Stimulated activated CD8-positive, alpha-beta memory T cell treated with anti-CD3 and anti-CD28 coated beads, Interleukin-12 subunit alpha, Interleukin-12 subunit beta, amount 100 ng/mL, for 1 hour (primary cell): ENCODE data around the gene PCSK5.

Experiments used
- DNase-seq: peaks from one replicate; pipeline ENCODE4 v3.0.0-alpha.2; 2020; ENCODE audit warnings: low read depth

Gene PCSK5

DNA sequence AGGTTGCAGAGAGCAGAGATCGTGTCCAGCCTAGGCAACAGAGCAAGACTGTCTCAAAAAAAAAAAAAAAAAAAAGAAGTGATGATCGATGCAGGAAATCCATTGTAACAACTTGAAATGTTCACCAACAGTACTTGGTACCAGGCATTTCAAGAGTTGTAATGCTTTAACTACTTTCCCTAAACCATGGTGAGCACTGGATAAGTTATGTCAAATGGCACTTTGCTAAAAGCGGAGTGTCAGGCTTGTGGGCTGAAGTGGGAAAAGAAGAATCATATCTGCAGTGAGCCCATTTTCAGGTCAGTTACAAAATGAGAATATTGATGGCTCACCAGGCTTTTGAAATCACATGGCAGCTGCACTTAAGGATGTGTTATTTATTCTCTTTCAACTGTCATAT lies 301.5 kb downstream of the PCSK5 start:
- DNase-seq = no peak

DNA sequence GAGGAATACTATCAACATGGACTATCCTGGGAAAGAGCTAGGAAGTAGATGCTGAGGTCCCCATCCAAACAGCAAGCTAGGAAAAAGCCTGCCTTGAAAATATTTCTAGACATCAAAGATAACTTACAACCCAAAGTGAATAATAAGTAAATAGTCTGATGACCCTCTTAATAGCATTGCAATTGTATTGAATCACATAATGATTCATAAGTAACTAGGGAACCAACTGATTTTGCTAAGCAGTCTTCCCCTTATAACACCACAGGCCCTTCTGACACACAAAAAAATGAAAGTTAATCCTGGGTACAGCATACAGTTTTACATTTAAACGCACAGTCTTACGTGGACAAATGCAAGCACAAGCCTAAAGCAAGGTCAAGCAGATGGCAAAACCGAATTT lies 304.4 kb downstream of the PCSK5 start:
- DNase-seq = no peak

DNA sequence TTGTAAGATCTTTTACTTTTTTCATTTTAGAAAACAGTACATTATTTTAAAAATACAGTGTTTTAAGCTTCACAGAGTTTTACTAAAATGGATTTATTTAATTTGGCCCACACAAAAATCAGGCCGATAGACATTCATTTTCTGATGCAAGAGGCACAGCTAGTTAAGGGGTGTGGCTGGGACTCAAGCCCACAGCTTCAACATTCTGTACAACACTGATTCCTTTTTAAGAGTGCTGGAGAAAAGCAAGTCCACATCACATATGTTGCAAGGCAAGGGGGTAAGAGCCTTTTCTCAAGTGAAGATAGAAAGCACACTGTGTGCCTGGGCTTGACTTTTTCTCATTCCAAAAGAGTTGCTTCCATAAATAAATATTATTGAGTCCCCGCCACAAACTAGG lies 307.9 kb downstream of the PCSK5 start:
- DNase-seq = no peak

DNA sequence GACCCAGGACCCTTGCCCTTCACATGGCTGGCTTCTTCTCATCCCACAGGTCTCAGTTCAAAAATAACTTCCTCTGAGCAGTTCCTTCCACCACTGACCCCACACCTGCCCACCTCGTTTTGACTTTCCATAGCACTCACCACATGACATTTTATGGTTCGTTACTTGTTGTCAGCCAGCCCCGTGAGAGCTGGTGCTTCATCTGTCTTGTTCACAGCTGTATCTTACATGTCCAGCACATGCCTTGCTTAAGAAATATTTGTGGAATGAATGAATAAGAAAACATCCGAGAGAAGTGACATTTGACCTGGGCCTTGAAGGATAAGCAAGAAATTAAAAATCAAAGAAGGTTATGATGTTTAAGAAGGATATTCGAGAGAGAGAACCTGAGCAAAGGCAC lies 309.8 kb downstream of the PCSK5 start:
- DNase-seq = no peak

DNA sequence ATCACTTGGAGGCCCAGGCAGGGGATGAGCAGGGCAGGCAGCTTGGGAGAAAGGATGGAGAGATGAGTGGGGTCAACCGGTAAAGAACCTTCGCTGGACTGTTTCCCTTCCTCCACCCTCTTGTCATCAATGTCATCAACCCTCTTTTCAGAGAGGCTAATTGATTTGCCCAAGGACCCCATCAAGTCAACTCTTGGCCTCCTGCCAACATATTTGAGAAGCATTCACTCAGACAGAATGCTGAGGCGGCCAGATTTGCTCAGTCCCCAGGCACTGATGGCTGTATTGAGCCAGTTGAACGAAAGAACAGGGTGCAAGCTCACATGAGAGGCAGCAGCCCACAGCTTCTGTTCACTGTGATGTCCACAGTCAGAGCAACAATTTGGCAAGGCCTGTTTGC lies 310.3 kb downstream of the PCSK5 start:
- DNase-seq = no peak

DNA sequence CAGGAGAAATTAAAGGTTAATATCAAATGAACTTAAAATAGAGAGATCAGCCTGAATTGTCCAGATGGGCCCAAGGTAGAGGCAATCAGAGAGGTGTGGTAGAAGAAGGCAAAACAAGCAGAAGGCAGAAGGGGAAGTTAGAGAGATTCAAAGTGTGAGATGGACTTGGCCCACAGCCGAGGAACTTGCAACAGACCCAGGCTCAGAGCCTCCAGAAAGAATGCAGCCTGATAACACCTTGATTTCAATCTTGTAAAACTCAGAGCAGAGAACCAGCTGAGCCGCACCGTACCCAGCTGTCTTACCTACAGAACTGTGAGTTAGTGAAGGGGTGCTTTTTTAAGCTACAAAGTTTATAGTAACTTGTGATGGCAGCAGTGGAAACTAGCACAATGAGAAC lies 312.9 kb downstream of the PCSK5 start:
- no peak for DNase-seq

DNA sequence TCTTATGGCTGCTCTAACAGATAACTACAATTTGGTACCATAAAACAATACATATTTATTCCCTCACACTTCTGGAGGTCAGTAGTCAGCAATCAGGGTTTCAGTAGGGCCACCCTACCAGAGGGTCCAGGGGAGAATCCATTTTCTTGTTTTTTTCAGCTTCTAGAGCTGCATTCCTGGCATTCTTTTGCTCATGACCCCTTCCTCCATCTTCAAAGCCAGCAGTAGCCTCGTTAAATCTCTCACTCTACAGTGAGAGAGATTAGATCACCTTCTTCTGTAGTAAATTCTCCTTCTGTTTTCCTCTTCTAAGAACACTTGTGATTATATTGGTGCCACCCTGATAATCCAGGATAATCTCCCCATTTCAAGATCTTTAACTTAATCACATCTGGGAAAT lies 316.3 kb downstream of the PCSK5 start:
- no peak for DNase-seq

DNA sequence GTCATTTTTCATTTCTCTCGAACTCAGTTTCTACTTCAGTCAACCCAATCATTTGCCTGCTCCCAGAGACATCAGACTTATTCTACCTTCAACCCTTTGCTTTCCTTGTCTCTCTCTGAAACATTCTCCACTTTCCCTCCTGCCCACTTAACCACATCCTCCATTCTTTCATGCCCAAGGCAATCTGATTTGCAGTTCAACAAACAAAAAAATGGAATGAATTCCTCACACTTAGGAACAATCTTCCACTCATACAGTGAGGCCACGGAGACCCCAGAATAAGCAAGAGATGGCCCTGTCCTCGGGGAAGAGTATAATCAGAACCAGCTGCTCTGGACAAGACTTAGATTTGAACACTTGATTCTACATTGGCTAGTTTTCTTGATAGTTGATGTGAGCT lies 323.3 kb downstream of the PCSK5 start:
- no peak for DNase-seq

DNA sequence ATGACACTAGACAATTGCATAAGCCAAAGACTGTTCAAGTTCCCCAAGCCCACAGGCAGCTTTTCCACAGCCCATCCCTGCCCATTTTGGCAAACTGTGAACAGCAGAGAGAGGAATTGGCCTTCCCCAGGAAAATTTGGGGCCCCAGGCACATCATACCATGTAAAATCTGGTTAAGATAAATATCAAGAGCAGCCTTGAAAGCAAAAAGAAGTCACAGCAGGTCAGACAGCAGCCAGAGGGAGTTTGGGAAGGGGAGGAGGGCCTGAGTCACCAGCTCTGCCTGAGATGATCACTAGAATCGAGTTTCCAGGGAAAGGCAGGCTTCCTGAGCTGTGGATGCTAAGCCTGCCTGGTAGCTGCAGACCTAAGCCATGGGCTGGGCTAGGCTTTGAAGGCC lies 324.6 kb downstream of the PCSK5 start:
- no peak for DNase-seq

DNA sequence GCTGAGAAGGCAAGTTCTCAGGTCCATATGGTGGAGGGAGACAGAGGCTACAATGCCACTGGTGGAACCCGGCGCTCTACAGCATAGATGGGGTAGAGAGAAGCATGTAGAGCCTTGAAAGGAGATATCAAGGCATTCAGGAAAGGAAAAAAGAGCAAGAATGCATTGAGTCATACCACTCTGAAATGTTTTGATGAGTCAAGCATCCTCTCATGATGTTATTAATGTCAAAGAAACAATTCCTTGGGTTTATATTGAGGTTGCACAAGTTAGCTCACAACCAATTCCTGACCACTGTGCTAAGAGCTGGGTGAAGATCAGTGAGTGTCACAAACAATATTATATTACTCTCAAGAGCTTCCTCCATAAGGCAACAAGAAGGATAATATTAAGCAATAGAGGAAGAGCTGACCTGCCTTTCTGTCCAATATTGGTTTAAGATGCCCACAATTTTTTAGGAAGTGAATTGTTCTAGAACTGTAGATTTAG lies 325.7 kb downstream of the PCSK5 start:
- no peak for DNase-seq

DNA sequence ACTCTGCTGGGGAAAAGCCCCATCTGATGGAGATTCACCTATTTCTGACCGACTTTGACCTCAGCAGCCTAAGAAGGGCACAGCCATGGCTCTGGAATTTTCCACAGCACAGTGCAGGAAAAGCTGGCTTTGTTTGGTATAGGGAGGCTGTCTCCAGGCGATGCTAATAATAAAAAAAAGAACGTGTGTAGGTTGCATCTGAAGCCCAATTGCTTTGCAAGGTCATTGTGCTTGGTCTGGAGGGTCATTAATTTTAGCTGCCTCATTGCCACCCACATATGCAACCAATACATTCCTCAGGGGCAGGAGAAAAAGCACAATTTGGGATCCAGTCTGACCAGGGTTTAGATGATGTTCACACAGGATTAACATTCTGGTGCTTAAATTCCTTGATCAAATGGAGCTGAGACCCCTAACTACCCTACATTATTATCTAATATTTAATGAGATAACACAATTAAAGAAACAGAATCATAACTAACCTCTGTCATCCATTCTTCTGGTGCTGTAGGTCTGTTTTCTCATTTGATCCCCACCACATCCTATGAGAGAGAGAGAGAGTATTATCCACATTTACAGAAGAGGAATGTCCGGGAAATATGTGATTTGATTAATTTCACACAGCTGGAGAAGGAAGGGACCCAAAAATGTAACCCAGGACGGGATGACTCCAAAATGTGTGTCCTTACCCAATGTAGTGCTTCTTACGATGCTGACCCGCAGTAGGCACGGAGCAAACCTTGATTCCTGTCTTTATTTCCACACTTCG lies 327.8 kb downstream of the PCSK5 start:
- no peak for DNase-seq

DNA sequence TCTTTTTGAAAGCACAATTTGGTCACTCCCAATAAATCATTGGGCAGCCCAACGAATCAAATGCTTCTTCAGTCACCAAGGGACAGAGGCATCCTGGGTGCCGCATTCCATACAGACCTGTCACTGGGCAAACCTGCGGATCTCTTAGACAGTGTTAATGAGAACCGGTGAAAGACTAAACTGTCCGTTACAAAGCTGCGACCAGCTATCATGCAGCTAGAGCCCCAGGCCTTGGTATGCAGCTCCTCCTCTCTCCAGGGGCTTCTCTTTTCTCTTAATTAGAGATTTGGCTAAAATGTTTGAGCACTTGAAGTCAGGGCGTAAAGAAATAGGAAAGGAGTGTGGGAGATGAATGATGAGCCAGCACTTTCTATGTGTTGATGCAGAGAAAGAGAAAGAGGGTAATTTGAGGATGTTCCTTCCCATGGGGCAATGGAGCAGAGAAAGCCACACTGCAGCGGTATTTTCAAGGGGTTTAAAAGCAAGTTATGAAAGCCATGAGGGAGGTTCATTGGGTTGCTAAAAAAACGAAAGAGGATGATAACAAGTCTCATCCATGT lies 328.5 kb downstream of the PCSK5 start:
- DNase-seq = no peak

DNA sequence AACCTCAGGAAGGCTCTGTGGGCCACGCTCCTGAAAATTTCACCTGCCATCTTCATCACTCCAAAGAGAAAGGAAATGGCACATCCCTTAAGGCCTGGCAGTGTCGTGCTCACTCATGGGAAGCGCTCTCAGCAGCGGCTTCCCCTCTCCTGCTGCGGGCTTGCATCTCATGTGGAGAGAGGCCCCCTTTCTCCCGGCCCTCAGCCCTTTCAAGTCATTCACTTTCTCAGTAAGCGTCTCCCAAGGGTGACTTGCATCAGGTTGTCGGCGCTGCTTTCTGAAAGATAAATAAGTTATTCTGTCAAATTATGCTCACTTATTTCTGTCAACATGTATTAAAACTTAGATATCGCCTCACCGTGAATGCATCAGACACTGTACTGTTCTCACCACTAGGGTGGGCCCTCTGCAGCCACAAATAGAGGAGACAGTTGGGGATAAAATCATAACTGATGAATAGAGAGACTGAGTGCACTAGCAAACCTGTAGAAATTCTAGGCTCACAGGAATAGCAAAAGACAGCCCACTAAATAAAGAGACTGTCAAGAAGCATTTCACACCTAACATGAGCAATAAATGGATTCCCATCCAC lies 329.2 kb downstream of the PCSK5 start:
- DNase-seq = no peak

DNA sequence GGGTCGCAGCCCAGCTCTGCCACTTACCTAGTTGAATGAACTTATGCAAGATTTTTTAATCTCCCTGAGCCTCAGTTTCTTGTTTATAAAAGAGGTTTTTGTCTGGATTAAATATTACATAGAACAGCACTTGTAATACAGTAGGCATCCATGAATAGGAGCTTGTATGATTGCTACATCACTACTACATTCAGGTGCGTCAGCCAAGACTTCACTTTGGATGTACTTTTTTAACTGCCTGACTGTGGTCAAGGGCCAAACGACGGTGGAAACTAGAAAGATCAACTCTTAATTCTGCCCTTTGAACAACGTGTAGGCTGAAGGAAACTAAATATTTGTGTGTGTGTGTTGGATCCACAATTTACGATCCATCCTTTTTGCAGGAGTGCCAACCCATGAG lies 330.9 kb downstream of the PCSK5 start:
- DNase-seq = no peak

DNA sequence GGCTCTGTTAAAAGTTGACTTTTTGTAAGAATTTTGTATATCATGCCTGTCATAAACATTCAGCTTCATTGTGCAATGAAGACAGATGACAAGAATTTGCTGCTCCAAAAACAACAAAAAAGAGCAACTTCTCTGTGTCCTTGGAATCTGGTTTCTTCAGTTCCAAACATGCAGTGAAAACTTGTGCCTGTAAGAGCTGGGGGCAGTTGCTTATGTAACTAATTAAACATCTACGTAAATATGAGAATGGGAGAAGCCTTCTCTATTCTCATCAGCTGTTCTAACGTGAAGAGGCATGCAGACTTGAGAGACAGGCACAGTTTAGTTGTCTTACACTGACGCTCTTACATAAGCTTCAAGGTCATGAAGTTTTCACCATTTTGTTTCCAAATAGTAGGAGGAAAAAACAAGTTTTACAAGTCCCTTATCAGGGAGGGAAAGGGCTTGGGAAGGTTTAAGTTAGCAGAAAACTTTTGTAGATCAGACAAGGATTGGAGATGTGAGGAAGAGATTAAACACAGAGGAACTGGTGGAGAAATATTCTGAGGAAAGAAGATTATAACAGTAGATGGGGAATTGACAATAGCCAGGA lies 333.4 kb downstream of the PCSK5 start:
- DNase-seq = no peak

DNA sequence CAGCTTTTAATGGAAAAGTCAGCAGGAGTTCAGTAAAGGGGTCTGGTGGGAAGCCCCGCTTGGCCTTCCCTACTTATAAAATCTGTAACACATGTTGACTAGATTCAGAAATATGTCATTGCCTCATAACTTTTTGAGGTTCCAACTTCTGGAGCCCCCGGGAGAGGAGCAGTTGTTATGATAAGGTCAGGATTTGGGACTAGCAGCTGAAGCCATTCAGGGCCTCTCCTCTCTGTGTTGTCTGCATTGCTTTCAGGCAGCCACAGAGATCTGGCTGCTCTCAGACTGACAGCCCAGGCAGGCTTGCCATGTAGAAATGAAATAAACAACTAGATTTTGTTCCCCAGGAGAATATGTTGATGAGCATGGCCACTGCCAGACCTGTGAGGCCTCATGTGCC lies 336.7 kb downstream of the PCSK5 start:
- DNase-seq = no peak

DNA sequence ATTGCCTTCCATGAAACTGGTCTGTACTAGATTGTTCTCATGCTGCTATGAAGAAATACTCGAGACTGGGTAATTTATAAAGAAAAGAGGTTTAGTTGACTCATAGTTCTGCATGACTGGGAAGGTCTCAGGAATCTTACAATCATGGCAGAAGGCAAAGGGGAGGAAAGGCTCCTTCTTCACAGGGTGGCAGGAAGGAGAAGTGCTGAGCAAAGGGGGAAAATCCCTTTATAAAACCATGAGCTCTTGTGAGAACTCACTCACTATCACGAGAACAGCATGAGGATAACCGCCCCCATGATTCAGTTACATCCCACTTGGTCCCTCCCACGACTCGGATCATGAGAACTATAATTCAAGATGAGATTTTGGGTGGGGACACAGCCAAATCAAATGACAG lies 340.5 kb downstream of the PCSK5 start:
- no peak for DNase-seq

DNA sequence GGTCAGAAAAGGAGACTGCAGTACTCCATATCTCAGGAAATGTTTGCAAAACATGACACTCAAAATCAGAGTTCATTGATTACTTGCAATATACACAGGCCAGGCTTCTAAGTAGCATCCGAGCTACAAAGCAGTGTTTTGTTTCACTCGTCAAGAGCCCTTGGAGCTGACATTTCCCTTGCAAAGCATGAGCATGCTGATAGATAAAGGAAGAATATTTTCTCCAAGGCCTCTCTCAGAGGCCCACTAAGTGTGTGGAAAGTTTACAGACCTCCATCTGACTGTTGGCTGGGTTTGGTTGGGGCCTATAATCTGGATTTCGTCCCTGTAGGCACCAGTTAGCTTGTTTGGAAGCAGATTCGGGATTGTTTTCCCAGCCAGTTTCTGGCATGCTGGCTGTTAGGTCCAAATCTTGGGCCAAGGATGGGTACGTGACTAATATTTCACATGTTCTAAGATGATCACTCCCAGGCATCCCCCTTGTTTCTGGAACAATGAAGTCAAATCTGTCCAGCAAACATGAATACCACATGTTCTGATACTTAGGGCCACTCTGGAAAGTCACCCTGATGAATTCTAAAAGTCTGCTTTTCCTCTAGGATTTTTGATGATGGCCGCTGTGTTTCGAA lies 342.5 kb downstream of the PCSK5 start:
- DNase-seq = no peak

DNA sequence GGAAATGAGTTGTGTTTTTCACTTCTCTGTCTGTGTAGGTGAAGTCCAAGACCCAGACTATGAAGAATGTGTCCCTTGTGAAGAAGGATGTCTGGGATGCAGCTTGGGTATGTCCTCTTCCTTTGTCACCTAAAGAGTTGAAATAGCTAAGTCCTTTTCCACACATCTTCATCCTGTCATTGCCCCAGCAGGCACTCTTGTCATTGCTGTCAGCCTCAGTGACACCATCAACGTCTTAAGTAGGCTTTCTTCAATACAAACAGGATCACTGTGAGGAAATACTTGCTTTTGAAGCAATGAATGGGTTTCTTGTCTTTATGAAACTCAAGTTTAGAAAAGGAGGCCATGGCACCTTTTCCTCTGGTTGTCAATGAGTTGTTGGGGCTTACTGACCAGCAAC lies 350.1 kb downstream of the PCSK5 start:
- no peak for DNase-seq

DNA sequence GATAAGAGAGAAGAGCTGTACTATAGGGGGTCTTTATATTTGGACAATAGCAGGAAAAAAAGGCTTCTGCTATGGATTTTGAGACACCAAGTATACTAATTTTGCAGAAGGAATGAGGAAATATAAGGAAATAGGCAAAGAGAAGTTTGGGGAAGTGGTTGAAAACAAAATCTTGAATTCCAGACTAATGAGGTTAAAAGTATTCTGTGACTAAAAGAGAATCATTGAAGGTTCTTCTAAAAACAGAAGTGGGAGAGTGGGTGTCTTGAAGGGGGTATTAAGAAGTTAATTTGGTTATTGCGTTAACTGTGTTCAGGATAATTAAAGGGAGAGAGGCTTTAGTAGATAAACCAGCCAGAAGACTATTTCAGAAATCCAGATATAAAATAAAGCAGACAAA lies 355.0 kb downstream of the PCSK5 start:
- DNase-seq = no peak

DNA sequence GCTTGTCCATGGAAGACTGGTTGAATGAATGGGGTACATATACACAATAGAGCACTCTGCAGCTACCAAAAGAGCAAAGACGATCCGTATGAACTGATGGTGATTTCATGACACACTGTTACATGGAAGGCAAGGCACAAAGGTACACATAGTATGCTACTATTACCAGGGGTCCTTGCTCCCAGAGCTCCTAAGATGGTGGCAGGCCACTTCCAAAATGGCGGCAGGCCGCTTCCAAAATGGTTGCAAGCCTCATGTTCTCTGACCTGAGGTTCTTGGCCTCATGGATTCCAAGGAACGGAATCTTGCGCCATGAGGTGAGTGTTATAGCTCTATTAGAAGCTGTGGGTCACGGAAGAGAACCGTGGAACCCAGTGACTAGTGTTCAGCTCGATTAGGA lies 356.2 kb downstream of the PCSK5 start:
- no peak for DNase-seq

DNA sequence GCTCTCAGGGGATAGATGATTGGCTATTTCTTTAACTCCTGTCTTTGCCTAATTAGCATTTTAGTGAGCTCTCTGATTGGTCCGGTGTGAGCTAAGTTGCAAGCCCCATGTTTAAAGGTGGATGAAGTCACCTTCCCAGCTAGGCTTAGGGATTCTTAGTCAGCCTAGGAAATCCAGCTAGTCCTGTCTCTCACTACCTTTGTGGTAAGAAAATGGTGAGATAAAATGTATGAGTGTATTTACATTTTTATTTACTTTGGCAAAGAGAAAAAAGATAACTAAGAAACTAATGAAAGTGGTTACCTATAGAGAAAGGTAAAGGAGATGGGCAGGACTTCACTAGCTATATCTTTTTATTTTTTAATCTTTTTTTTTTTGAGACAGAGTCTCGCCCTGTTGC lies 357.0 kb downstream of the PCSK5 start:
- DNase-seq = no peak

DNA sequence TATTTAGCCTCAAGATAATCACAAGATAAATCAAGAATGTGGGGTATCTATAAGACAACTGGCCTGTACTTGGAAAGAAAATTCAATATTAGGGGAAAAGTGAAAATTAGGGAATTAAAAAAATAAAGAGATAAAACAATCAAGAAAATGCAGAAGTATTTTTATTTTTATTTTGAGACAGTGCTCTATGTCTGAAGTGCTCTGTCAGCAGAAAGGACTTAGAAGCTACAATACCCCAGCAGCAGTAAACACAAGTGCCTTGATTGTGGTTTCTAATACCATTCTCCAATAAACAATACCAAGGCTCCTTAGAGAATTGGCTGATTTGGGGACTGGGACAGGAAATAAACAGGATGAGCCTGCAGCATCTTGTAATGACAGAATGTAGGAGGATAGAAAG lies 358.8 kb downstream of the PCSK5 start:
- DNase-seq = no peak
